OCI-LY1 (cell line): ENCODE data around the gene GPR137C.

Experiments
- H2AFZ ChIP-seq: fragments of 200-600 bp; sonication (generic), shearing (Covaris generic); 2 replicates; pipeline ENCODE4 v1.6.0; 2014; ENCODE audit warnings: antibody characterized with exemption, mild to moderate bottlenecking, low read length
- H3F3A ChIP-seq: fragments of 200-600 bp; sonication (generic), shearing (Covaris generic); 2 replicates; pipeline ENCODE4 v1.6.0; 2014; ENCODE audit warnings: mild to moderate bottlenecking, antibody characterized with exemption, low read length, moderate library complexity; ENCODE audit not compliant: insufficient read depth
- H3K27ac ChIP-seq: fragments of 200-600 bp; sonication (generic); 2 replicates; pipeline ENCODE4 v1.5.1; 2014; ENCODE audit warnings: low read length, mixed run types, mild to moderate bottlenecking, low read depth; ENCODE audit not compliant: poor library complexity, severe bottlenecking
- H3K27me3 ChIP-seq: fragments of 200-600 bp; sonication (generic); 2 replicates; pipeline ENCODE4 v1.6.0; 2014; ENCODE audit warnings: antibody characterized with exemption, mild to moderate bottlenecking, low read length, moderate library complexity; ENCODE audit not compliant: insufficient read depth
- H3K36me3 ChIP-seq: fragments of 200-600 bp; sonication (generic); 2 replicates; pipeline ENCODE4 v1.6.1; 2014; ENCODE audit warnings: mild to moderate bottlenecking, antibody characterized with exemption, low read length, moderate library complexity, mixed read lengths; ENCODE audit not compliant: insufficient read depth
- H3K4me1 ChIP-seq: fragments of 200-600 bp; sonication (generic); 2 replicates; pipeline ENCODE4 v1.5.1; 2014; ENCODE audit warnings: mild to moderate bottlenecking, low read length, moderate library complexity; ENCODE audit not compliant: insufficient read depth, severe bottlenecking
- H3K4me2 ChIP-seq: fragments of 200-600 bp; sonication (generic), shearing (Covaris generic); 2 replicates; pipeline ENCODE4 v1.6.1; 2014; ENCODE audit warnings: low read length
- H3K4me3 ChIP-seq: fragments of 200-600 bp; sonication (generic); 2 replicates; pipeline ENCODE4 v1.5.1; 2014; ENCODE audit warnings: low read length, low read depth, mild to moderate bottlenecking, mixed read lengths; ENCODE audit not compliant: poor library complexity, severe bottlenecking
- H3K79me2 ChIP-seq: fragments of 200-600 bp; shearing (Covaris generic); 2 replicates; pipeline ENCODE4 v1.6.1; 2016; ENCODE audit warnings: mixed run types, low read length, mixed read lengths; ENCODE audit not compliant: insufficient read depth
- H3K9ac ChIP-seq: fragments of 200-600 bp; sonication (generic), shearing (Covaris generic); 2 replicates; pipeline ENCODE4 v1.6.1; 2014; ENCODE audit warnings: mild to moderate bottlenecking, low read length, mixed read lengths
- H3K9me2 ChIP-seq: fragments of 200-600 bp; sonication (generic), shearing (Covaris generic); 2 replicates; pipeline ENCODE4 v1.6.1; 2014; ENCODE audit warnings: low read depth, mild to moderate bottlenecking, low read length, mixed read lengths
- H3K9me3 ChIP-seq: fragments of 200-600 bp; shearing (Covaris generic); 2 replicates; pipeline ENCODE4 v1.6.1; 2014; ENCODE audit warnings: low read length, mixed read lengths
- H4K20me1 ChIP-seq: fragments of 200-600 bp; sonication (generic), shearing (Covaris generic); 2 replicates; pipeline ENCODE4 v1.6.0; 2016; ENCODE audit warnings: mild to moderate bottlenecking, low read length; ENCODE audit not compliant: insufficient read depth
- EZH2 ChIP-seq: fragments of 200-600 bp; sonication (generic), shearing (Covaris generic); IDR thresholded peaks from 2 replicates; pipeline ENCODE4 v1.8.0; 2017; ENCODE audit warnings: borderline replicate concordance, mixed run types, mild to moderate bottlenecking, antibody characterized with exemption, low read length, moderate library complexity, mixed read lengths
- TF ChIP-seq, protein P1 (sequence below): fragments of 200-600 bp; sonication (generic), shearing (Covaris generic); IDR thresholded peaks from 2 replicates; pipeline ENCODE4 v1.5.1; 2017; ENCODE audit warnings: mild to moderate bottlenecking, antibody characterized with exemption, low read length, moderate library complexity, mixed read lengths

Gene GPR137C

DNA sequence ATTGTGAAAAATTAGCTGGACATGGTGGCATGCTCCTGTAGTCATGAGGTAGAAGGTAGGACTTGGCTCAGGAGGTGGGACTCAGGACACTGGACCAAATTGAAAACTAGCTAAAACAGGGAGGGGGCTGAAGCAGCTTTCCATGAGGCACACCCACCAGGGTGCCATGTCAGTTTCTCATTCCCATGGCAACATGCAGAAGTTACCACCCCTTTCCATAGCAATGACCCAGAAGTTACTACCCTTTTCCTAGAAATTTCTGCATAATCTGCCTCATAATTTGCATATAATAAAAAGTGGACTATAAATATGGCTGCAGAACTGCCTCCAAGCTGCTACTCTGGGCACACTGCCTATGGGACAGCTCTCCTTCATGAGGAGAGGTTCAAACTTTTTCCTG, 104.3 kb downstream of the GPR137C start:
- H3K4me2 ChIP-seq = no peak overlapping the region
- no peaks in the 10 kb centered on the region for H3K9me3 ChIP-seq
- H3K27me3 ChIP-seq = no peaks in the 10 kb centered on the region
- H3K9ac ChIP-seq = no peak overlapping the region
- no peak for TF ChIP-seq EZH2
- TF ChIP-seq, protein P1, sequence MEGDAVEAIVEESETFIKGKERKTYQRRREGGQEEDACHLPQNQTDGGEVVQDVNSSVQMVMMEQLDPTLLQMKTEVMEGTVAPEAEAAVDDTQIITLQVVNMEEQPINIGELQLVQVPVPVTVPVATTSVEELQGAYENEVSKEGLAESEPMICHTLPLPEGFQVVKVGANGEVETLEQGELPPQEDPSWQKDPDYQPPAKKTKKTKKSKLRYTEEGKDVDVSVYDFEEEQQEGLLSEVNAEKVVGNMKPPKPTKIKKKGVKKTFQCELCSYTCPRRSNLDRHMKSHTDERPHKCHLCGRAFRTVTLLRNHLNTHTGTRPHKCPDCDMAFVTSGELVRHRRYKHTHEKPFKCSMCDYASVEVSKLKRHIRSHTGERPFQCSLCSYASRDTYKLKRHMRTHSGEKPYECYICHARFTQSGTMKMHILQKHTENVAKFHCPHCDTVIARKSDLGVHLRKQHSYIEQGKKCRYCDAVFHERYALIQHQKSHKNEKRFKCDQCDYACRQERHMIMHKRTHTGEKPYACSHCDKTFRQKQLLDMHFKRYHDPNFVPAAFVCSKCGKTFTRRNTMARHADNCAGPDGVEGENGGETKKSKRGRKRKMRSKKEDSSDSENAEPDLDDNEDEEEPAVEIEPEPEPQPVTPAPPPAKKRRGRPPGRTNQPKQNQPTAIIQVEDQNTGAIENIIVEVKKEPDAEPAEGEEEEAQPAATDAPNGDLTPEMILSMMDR = no peak
- H3K36me3 ChIP-seq = peaks cover 67% of the 10 kb centered on the region
- H3K27ac ChIP-seq = no peak overlapping the region
- H3F3A ChIP-seq = no peaks in the 10 kb centered on the region
- H3K4me1 ChIP-seq = no peaks in the 10 kb centered on the region
- H3K4me3 ChIP-seq = no peak overlapping the region
- no peaks in the 10 kb centered on the region for H4K20me1 ChIP-seq
- no peaks in the 10 kb centered on the region for H3K9me2 ChIP-seq
- no peak overlapping the region for H2AFZ ChIP-seq
- H3K79me2 ChIP-seq = no peaks in the 10 kb centered on the region

DNA sequence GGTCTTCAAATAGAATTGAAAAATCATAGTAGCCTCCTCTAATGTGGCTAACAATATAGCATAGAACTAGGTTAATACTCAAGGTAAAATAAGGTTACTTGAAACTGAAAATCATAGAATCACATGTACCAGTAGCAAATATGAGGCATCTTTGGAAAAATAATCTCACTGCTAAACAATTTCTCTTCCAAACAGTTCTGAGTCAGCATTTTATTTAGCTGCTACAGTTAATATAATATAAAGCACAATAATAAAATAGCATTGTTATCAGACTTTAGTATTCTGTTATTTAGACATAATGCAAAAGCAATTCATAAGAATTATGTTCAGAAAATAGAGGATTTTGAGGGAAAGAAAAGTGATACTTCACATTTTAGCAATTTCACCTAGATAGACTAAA, 107.7 kb downstream of the GPR137C start:
- H3K4me1 ChIP-seq = no peaks in the 10 kb centered on the region
- no peaks in the 10 kb centered on the region for H3F3A ChIP-seq
- no peak overlapping the region for H3K9ac ChIP-seq
- H3K27me3 ChIP-seq = no peaks in the 10 kb centered on the region
- no peaks in the 10 kb centered on the region for H4K20me1 ChIP-seq
- H3K36me3 ChIP-seq = peaks cover 51% of the 10 kb centered on the region
- no peaks in the 10 kb centered on the region for H3K9me2 ChIP-seq
- H3K4me3 ChIP-seq = no peak overlapping the region
- no peak overlapping the region for H3K4me2 ChIP-seq
- TF ChIP-seq, protein P1 = no peak
- no peaks in the 10 kb centered on the region for H3K9me3 ChIP-seq
- no peak overlapping the region for H3K27ac ChIP-seq
- H2AFZ ChIP-seq = no peak overlapping the region
- H3K79me2 ChIP-seq = no peaks in the 10 kb centered on the region

DNA sequence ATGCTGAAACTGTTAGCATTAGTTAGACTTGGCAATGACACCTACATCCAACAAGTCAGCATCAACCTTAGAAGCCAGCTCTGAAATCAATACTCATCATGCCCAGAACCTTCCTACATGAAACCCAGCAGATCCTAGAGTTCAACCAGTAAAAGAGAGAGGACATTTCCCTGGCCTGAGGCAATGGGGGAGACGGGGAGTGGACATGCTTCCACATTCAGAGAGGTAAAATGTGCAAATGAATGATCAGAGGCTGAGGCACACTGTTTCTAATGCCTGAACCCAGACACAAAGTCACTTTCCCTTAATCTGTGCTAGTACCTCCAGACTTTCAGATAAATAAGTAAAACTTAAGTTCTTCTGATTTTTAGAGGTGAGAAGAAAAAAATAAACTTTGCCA, 108.2 kb downstream of the GPR137C start:
- H2AFZ ChIP-seq = no peak overlapping the region
- no peak overlapping the region for H3K27ac ChIP-seq
- H3K4me2 ChIP-seq = no peak overlapping the region
- no peaks in the 10 kb centered on the region for H3K9me2 ChIP-seq
- TF ChIP-seq EZH2 = no peak
- TF ChIP-seq, protein P1 = no peak
- H3K79me2 ChIP-seq = no peaks in the 10 kb centered on the region
- no peak overlapping the region for H3K9ac ChIP-seq
- peaks cover 52% of the 10 kb centered on the region for H3K36me3 ChIP-seq
- no peaks in the 10 kb centered on the region for H3K27me3 ChIP-seq
- H3K4me3 ChIP-seq = no peak overlapping the region
- H3K4me1 ChIP-seq = no peaks in the 10 kb centered on the region
- no peaks in the 10 kb centered on the region for H4K20me1 ChIP-seq
- H3F3A ChIP-seq = no peaks in the 10 kb centered on the region
- no peaks in the 10 kb centered on the region for H3K9me3 ChIP-seq
